A549 (cell line): Measurements from ENCODE around the gene MED13L.

Experiments used
- CBX2 ChIP-seq: fragments of 200-600 bp; sonication (generic); IDR thresholded peaks from 2 replicates; pipeline ENCODE4 v1.6.1; 2016; ENCODE audit warnings: low read depth, mild to moderate bottlenecking, borderline replicate concordance
- CHD2 ChIP-seq: fragments of 150-350 bp; IDR thresholded peaks from 2 replicates; pipeline ENCODE4 v1.6.1; 2014; ENCODE audit warnings: low read length; ENCODE audit not compliant: partially characterized antibody
- CTCF ChIP-seq: fragments of >200 bp; sonication (Bioruptor Twin); formaldehyde crosslinking; IDR thresholded peaks from 3 replicates; pipeline ENCODE4 v1.5.1; 2016
- HDAC2 ChIP-seq: fragments of 200-600 bp; sonication (generic); IDR thresholded peaks from 2 replicates; pipeline ENCODE4 v1.6.1; 2016
- JUN ChIP-seq, 2 experiments: fragments of >200 bp; sonication (Bioruptor Twin); formaldehyde crosslinking; IDR thresholded peaks; 2 replicates in 1 of 2; 3 replicates in 1 of 2; pipeline ENCODE4 v1.6.1; 2016 to 2017
- PBX3 ChIP-seq: IDR thresholded peaks from 2 replicates; pipeline ENCODE4 v1.6.1; 2012
- POLR2A ChIP-seq: IDR thresholded peaks from 2 replicates; pipeline ENCODE4 v1.6.1; 2012; ENCODE audit warnings: mild to moderate bottlenecking, low read length
- POLR2AphosphoS2 ChIP-seq: conservative IDR thresholded peaks from 2 replicates; pipeline ENCODE4 v1.6.1; 2012; ENCODE audit warnings: low read length, improper control_type of control experiment, inconsistent platforms
- RFX5 ChIP-seq: fragments of 450-650 bp; IDR thresholded peaks from 2 replicates; pipeline ENCODE4 v1.7.1; 2014; ENCODE audit warnings: antibody characterized with exemption, mild to moderate bottlenecking, moderate library complexity

DNA sequence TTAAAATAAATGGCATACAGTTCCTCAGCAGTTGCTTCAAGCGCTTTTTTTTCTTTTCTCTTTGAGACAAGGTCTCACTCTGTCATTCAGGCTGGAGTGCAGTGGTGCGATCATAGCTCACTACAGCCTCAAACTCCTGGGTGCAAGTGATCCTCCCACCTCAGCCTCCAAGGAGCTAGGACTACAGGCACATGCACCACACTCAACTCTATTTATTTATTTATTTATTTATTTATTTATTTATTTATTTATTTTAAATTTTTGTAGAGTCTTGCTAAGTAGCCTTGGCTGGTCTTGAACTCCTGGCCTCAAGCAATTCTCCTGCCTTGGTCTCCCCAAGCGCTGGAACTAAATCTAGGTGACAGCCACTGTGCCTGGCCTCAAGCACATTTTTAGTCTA, 132.0 kb downstream of the MED13L start:
- TF ChIP-seq RFX5, result no peak
- TF ChIP-seq CTCF, result no peak
- TF ChIP-seq JUN (IDR thresholded peaks at IDR 0.05), result no peak
- TF ChIP-seq PBX3, result no peak
- TF ChIP-seq CBX2, result no peak
- no peak for TF ChIP-seq CHD2
- TF ChIP-seq POLR2A, result no peak
- no peak for TF ChIP-seq HDAC2
- no peak for TF ChIP-seq POLR2AphosphoS2
